ENCODE results near the gene CYP2W1.
"Not testable (repeated sequence)": the region's sequence is repeated elsewhere in the genome, so short reads cannot be mapped to it uniquely, and the experiment has no call there.

Gene CYP2W1

DNA sequence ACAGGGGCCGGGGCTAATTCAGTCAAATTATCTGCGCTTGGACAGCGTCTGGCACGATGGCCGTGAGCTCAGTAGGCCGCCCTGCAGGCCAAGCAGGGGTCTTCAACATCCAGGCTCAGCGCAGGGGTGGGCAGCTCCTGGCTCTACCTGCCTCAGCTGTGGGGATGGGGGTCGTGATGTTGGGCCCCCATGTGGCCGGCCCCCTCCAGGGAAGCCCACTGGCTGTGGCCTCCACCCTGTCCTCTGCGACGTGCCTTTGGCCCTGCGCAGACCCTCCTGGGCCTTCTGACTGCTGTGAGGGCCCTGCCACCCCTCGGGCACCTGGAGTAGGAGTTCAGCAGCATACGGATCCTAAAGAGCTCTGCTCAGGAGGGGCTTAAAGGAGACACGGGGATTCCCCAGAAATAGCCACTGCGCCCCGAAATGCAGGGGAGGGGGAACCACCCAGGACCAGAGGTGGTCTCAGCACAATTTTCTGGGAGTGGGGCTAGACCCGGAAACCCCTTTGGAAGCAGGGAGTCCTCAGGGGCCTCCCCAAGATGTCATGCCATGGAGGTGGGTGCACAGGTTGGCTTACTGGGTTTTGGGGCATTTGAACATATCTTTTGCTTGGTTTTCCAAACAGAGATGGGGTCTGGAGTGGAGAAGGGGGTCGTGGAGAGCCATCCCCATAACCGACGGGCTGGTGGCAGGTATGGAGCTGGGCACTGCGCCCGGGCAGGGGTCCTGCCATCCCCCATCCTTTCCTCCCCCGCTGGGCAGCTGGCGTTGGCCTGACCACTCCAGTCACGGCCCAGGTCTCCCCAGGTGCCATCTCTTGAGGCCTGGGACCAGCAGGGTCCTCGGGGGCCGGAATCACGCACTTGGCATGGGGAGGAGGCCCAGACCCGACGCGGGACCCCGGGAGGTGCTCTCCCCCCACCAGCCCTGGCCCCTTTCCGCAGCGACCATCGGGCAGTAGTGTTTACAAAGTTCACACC lies 24.5 kb upstream of the CYP2W1 start:
- Histone ChIP-seq H3K4ac (ENCODE audit: low read depth, low read length) (no peak overlapping the region), H3K4me2 (ENCODE audit: low read length) (no peak overlapping the region), H3K27ac (ENCODE audit: low read depth, low read length) (no peak overlapping the region), H3K14ac (ENCODE audit: low read length) (no peak overlapping the region), H4K91ac (ENCODE audit: low read depth, low read length) (no peak overlapping the region), H3K79me2 (ENCODE audit: control insufficient read depth, insufficient read depth, low read length, poor library complexity) (no peaks in the 10 kb centered on the region), H3K36me3 (ENCODE audit: control insufficient read depth in 1 of 2, insufficient read depth in 2 of 2, low read length in 2 of 2) (no peaks in the 10 kb centered on the region), H3K9me3 (ENCODE audit: insufficient read depth, low read depth, low read length) (peaks cover 4% of the 10 kb centered on the region), H3K18ac (ENCODE audit: low read length) (no peak overlapping the region), H2AK5ac (ENCODE audit: low read length) (no peak overlapping the region), H2AFZ (ENCODE audit: insufficient read depth, low read length, poor library complexity) (no peak overlapping the region), H3K27me3 (ENCODE audit: insufficient read depth, low read length) (peaks cover 6% of the 10 kb centered on the region), H3K9ac (ENCODE audit: low read length) (no peak overlapping the region), H4K8ac (ENCODE audit: low read depth, low read length) (no peak overlapping the region), H3K4me3 (ENCODE audit: low read depth, low read length) (no peak overlapping the region), H4K12ac (ENCODE audit: low read depth, low read length) (no peak overlapping the region), H2BK5ac (ENCODE audit: low read depth, low read length, poor library complexity) (no peak overlapping the region), H2BK12ac (ENCODE audit: low read length) (no peak overlapping the region), H2BK120ac (ENCODE audit: insufficient read depth, low read length, poor library complexity) (no peak overlapping the region), H3K23ac (ENCODE audit: low read length) (no peak overlapping the region), H3K79me1 (ENCODE audit: low read length) (no peaks in the 10 kb centered on the region), H3K4me1 (ENCODE audit: control insufficient read depth in 1 of 2, insufficient read depth in 2 of 2, low read length in 2 of 2) (peaks cover 6 to 13% of the 10 kb centered on the region in 2 experiments)
- WGBS (ENCODE audit: extremely low coverage, insufficient coverage, insufficient read length) = no CpG with 5 or more reads among the region's 36 CpGs
- DNase-seq = no peak

DNA sequence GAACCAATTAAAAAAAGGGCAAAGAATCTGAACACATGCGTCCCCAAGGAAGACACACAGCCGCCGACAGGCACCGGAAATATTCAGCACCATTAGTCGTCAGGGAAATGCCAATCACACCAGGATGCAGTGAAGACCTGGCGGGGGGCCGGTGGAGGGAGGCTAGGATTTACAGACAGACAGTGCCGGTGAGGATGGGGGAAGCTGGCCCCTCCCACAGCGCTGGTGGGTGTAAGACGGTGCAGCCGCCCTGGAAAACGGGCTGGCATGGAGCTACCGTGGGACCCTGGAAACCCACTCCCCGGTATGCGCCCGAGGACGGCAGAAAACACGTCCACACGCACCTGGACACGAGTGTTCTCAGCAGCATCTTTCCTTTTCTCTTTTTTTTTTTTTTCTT lies 23.7 kb upstream of the CYP2W1 start:
- no CpG with 5 or more reads among the region's 20 CpGs for WGBS (ENCODE audit: extremely low coverage, insufficient coverage, insufficient read length)
- no peak for DNase-seq
- H3K27me3 ChIP-seq (ENCODE audit: insufficient read depth, low read length) = peaks cover 3% of the 10 kb centered on the region

DNA sequence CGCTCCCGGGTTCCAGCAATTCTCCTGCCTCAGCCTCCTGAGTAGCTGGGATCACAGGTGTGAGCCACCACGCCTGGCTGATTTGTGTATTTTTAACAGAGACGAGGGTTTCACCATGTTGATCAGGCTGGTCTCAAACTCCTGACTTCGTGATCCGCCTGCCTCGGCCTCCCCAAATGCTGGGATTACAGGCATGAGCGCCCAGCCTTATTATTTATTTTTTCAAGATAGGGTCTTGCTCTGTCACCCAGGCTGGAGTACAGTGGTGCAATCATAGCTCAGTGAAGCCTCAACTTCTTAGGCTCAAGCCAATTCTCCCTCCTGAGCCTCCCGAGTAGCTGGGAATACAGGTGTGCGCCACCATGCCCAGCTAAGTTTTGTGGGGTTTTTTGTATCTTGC lies 23.2 kb upstream of the CYP2W1 start:
- H3K14ac ChIP-seq (ENCODE audit: low read length); H3K18ac ChIP-seq (ENCODE audit: low read length); H2AFZ ChIP-seq (ENCODE audit: insufficient read depth, low read length, poor library complexity); H3K36me3 ChIP-seq (ENCODE audit: control insufficient read depth in 1 of 2, insufficient read depth in 2 of 2, low read length in 2 of 2); H2BK120ac ChIP-seq (ENCODE audit: insufficient read depth, low read length, poor library complexity); H3K27ac ChIP-seq (ENCODE audit: low read depth, low read length); H4K8ac ChIP-seq (ENCODE audit: low read depth, low read length); H3K4me1 ChIP-seq (ENCODE audit: control insufficient read depth in 1 of 2, insufficient read depth in 2 of 2, low read length in 2 of 2); H3K79me1 ChIP-seq (ENCODE audit: low read length); H3K4ac ChIP-seq (ENCODE audit: low read depth, low read length); H3K79me2 ChIP-seq (ENCODE audit: control insufficient read depth, insufficient read depth, low read length, poor library complexity); H2AK5ac ChIP-seq (ENCODE audit: low read length); H2BK12ac ChIP-seq (ENCODE audit: low read length); H3K4me2 ChIP-seq (ENCODE audit: low read length); H2BK5ac ChIP-seq (ENCODE audit: low read depth, low read length, poor library complexity); H4K91ac ChIP-seq (ENCODE audit: low read depth, low read length); DNase-seq; H3K9ac ChIP-seq (ENCODE audit: low read length); H3K4me3 ChIP-seq (ENCODE audit: low read depth, low read length); H3K23ac ChIP-seq (ENCODE audit: low read length); H3K27me3 ChIP-seq (ENCODE audit: insufficient read depth, low read length); H3K9me3 ChIP-seq (ENCODE audit: insufficient read depth, low read depth, low read length); H4K12ac ChIP-seq (ENCODE audit: low read depth, low read length): not testable (repeated sequence)
- WGBS (ENCODE audit: extremely low coverage, insufficient coverage, insufficient read length) = no CpG with 5 or more reads among the region's 10 CpGs

More for the DNA sequence above, 23.7 kb upstream of the CYP2W1 start:
- Histone ChIP-seq H2BK120ac (ENCODE audit: insufficient read depth, low read length, poor library complexity) (no peak overlapping the region), H2AFZ (ENCODE audit: insufficient read depth, low read length, poor library complexity) (no peak overlapping the region), H2BK12ac (ENCODE audit: low read length) (no peak overlapping the region), H2BK5ac (ENCODE audit: low read depth, low read length, poor library complexity) (no peak overlapping the region), H3K14ac (ENCODE audit: low read length) (no peak overlapping the region), H4K8ac (ENCODE audit: low read depth, low read length) (no peak overlapping the region), H2AK5ac (ENCODE audit: low read length) (no peak overlapping the region), H3K79me1 (ENCODE audit: low read length) (no peaks in the 10 kb centered on the region), H4K91ac (ENCODE audit: low read depth, low read length) (no peak overlapping the region), H3K4ac (ENCODE audit: low read depth, low read length) (no peak overlapping the region), H3K4me3 (ENCODE audit: low read depth, low read length) (no peak overlapping the region), H3K4me1 (ENCODE audit: control insufficient read depth in 1 of 2, insufficient read depth in 2 of 2, low read length in 2 of 2) (peaks cover 3 to 9% of the 10 kb centered on the region in 2 experiments), H3K9me3 (ENCODE audit: insufficient read depth, low read depth, low read length) (peaks cover 4% of the 10 kb centered on the region), H3K23ac (ENCODE audit: low read length) (no peak overlapping the region), H4K12ac (ENCODE audit: low read depth, low read length) (no peak overlapping the region), H3K36me3 (ENCODE audit: control insufficient read depth in 1 of 2, insufficient read depth in 2 of 2, low read length in 2 of 2) (no peaks in the 10 kb centered on the region), H3K79me2 (ENCODE audit: control insufficient read depth, insufficient read depth, low read length, poor library complexity) (no peaks in the 10 kb centered on the region), H3K4me2 (ENCODE audit: low read length) (no peak overlapping the region), H3K9ac (ENCODE audit: low read length) (no peak overlapping the region), H3K18ac (ENCODE audit: low read length) (no peak overlapping the region), H3K27ac (ENCODE audit: low read depth, low read length) (no peak overlapping the region)

DNA sequence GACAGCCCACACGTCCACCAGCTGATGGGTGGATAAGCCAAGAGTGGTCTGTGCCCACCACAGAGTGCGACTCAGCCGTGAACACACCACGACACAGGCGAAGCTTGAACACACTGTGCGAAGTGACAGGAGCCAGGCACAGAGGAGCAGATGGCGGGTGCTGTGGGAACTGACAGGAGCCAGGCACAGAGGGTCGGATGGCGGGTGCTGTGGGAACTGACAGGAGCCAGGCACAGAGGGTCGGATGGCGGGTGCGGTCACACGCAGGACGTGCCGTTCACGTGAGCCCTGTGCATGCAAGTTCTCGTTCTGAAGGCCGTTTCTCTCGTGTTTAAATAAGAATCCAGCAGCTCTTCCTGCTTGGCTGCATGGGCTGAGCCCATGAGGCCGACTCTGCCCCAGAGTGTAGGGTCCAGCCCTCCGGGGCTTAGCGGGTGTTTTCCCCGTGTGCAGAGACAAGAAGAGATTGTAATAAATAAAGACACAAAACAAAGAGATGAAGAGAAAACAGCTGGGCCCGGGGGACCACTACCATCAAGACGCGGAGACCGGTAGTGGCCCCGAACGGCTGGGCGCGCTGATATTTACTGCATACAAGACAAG lies 22.6 kb upstream of the CYP2W1 start:
- Histone ChIP-seq H3K9ac (ENCODE audit: low read length) (no peak overlapping the region), H3K79me2 (ENCODE audit: control insufficient read depth, insufficient read depth, low read length, poor library complexity) (no peaks in the 10 kb centered on the region), H2BK12ac (ENCODE audit: low read length) (no peak overlapping the region), H2AK5ac (ENCODE audit: low read length) (no peak overlapping the region), H3K18ac (ENCODE audit: low read length) (no peak overlapping the region), H2BK5ac (ENCODE audit: low read depth, low read length, poor library complexity) (no peak overlapping the region), H3K23ac (ENCODE audit: low read length) (no peak overlapping the region), H3K4me3 (ENCODE audit: low read depth, low read length) (no peak overlapping the region), H3K9me3 (ENCODE audit: insufficient read depth, low read depth, low read length) (no peaks in the 10 kb centered on the region), H2AFZ (ENCODE audit: insufficient read depth, low read length, poor library complexity) (no peak overlapping the region), H4K8ac (ENCODE audit: low read depth, low read length) (no peak overlapping the region), H3K4ac (ENCODE audit: low read depth, low read length) (no peak overlapping the region), H4K12ac (ENCODE audit: low read depth, low read length) (no peak overlapping the region), H3K14ac (ENCODE audit: low read length) (no peak overlapping the region), H2BK120ac (ENCODE audit: insufficient read depth, low read length, poor library complexity) (no peak overlapping the region), H4K91ac (ENCODE audit: low read depth, low read length) (no peak overlapping the region), H3K27ac (ENCODE audit: low read depth, low read length) (no peak overlapping the region), H3K36me3 (ENCODE audit: control insufficient read depth in 1 of 2, insufficient read depth in 2 of 2, low read length in 2 of 2) (no peaks in the 10 kb centered on the region), H3K4me2 (ENCODE audit: low read length) (no peak overlapping the region), H3K4me1 (ENCODE audit: control insufficient read depth in 1 of 2, insufficient read depth in 2 of 2, low read length in 2 of 2) (peaks cover 3 to 11% of the 10 kb centered on the region in 2 experiments), H3K79me1 (ENCODE audit: low read length) (no peaks in the 10 kb centered on the region), H3K27me3 (ENCODE audit: insufficient read depth, low read length) (no peaks in the 10 kb centered on the region)
- WGBS (ENCODE audit: extremely low coverage, insufficient coverage, insufficient read length) = no CpG with 5 or more reads among the region's 31 CpGs
- no peak for DNase-seq
